PC-3 (cell line): ENCODE data around the gene ZNF385C. TPM values are rescaled to one million over a fixed set of nuclear protein-coding genes. Genes with fewer than 3 reads are reported as not detected.

Experiments used
- ATAC-seq: fragments of 200-7000 bp; cut with Tn5 transposase; 2 replicates; pipeline ENCODE4 v1.9.1; 2020; ENCODE audit warnings: mild to moderate bottlenecking, moderate library complexity
- BruUV-seq: library from RNA; stranded (reverse); fragments of 400-500 nt; replicated peaks from 2 replicates; lab custom pipeline; 2021; lab: Mats Ljungman, UMichigan
- CTCF ChIA-PET: fragments of 300-600 bp; sonication (Branson Sonifier 250); formaldehyde crosslinking; loops from one replicate; lab custom pipeline; 2022; ENCODE audit warnings: antibody characterized with exemption; lab: Charles Lee
- POLR2A ChIA-PET: fragments of 300-600 bp; sonication (Branson Sonifier 250); formaldehyde crosslinking; loops from one replicate; lab custom pipeline; 2022; ENCODE audit warnings: antibody characterized with exemption; ENCODE audit not compliant: unreplicated experiment; lab: Charles Lee
- DNase-seq: peaks from one replicate; pipeline ENCODE4 v3.0.0-alpha.2; 2015
- H2AFZ ChIP-seq: fragments of 300-600 bp; sonication (generic); 2 replicates; pipeline ENCODE4 v1.6.0; 2016; ENCODE audit warnings: antibody characterized with exemption, low read length
- H3F3A ChIP-seq: fragments of 300-600 bp; sonication (generic); one replicate; pipeline ENCODE4 v1.6.0; 2017; ENCODE audit warnings: antibody characterized with exemption, low read length, control low read depth, mild to moderate bottlenecking; ENCODE audit not compliant: unreplicated experiment
- H3K27ac ChIP-seq: fragments of 300-600 bp; sonication (generic); 2 replicates; pipeline ENCODE4 v1.5.1; 2016; ENCODE audit warnings: mild to moderate bottlenecking, low read length
- H3K27me3 ChIP-seq: fragments of 300-600 bp; sonication (generic); 2 replicates; pipeline ENCODE4 v1.6.1; 2016; ENCODE audit warnings: low read length, mixed read lengths
- H3K36me3 ChIP-seq: fragments of 300-600 bp; sonication (generic); 2 replicates; pipeline ENCODE4 v1.6.1; 2016; ENCODE audit warnings: low read depth, mixed run types, low read length, mixed read lengths
- H3K4me1 ChIP-seq: fragments of 300-600 bp; sonication (generic); 2 replicates; pipeline ENCODE4 v1.5.1; 2016; ENCODE audit warnings: low read length; ENCODE audit not compliant: insufficient read depth
- H3K4me2 ChIP-seq: fragments of 300-600 bp; sonication (generic); 2 replicates; pipeline ENCODE4 v1.6.0; 2016; ENCODE audit warnings: low read length
- H3K4me3 ChIP-seq: fragments of 300-600 bp; sonication (generic); 2 replicates; pipeline ENCODE4 v1.5.1; 2016; ENCODE audit warnings: mild to moderate bottlenecking, low read length, mixed read lengths
- H3K79me2 ChIP-seq: fragments of 300-600 bp; sonication (generic); 2 replicates; pipeline ENCODE4 v1.6.1; 2017; ENCODE audit warnings: low read length, mixed read lengths
- H3K9ac ChIP-seq: fragments of 300-600 bp; sonication (generic); 2 replicates; pipeline ENCODE4 v1.6.0; 2016; ENCODE audit warnings: mild to moderate bottlenecking, low read length
- H3K9me2 ChIP-seq: fragments of 300-600 bp; sonication (generic); replicated peaks from 2 replicates; pipeline ENCODE4 v1.6.1; 2016; ENCODE audit warnings: mixed run types, low read length, mixed read lengths
- H3K9me3 ChIP-seq: fragments of 300-600 bp; sonication (generic); 2 replicates; pipeline ENCODE4 v1.6.1; 2016; ENCODE audit warnings: low read length, mixed read lengths
- H4K20me1 ChIP-seq: fragments of 300-600 bp; sonication (generic); 2 replicates; pipeline ENCODE4 v1.6.1; 2016; ENCODE audit warnings: low read length, mixed read lengths
- EZH2 ChIP-seq: fragments of 300-600 bp; sonication (generic); IDR thresholded peaks from one replicate; pipeline ENCODE4 v1.6.1; 2017; ENCODE audit warnings: antibody characterized with exemption, mild to moderate bottlenecking, low read length; ENCODE audit not compliant: unreplicated experiment
- EZH2phosphoT487 ChIP-seq: fragments of 300-600 bp; sonication (generic); IDR thresholded peaks from 2 replicates; pipeline ENCODE4 v1.6.1; 2018; ENCODE audit warnings: mild to moderate bottlenecking, antibody characterized with exemption, low read length, borderline replicate concordance
- intact Hi-C: fragments of 100-400 bp; cut with micrococcal nuclease; formaldehyde crosslinking; loops from 2 replicates; pipeline ENCODE4 v1.9.0; 2023
- total RNA-seq: library from RNA; depleted of rRNA; stranded (reverse); fragments of >200 nt; gene quantifications from 2 replicates; pipeline ENCODE4 v1.2.3, GENCODE V29; 2014
- TF ChIP-seq, protein P1 (sequence below): fragments of 300-600 bp; sonication (generic); conservative IDR thresholded peaks from 2 replicates; pipeline ENCODE4 v1.5.1; 2017; ENCODE audit warnings: antibody characterized with exemption, low read depth, mild to moderate bottlenecking, low read length

ZNF385C gene
- total RNA-seq, 1 experiment from 2014 or later: 0.04 TPM

DNA sequence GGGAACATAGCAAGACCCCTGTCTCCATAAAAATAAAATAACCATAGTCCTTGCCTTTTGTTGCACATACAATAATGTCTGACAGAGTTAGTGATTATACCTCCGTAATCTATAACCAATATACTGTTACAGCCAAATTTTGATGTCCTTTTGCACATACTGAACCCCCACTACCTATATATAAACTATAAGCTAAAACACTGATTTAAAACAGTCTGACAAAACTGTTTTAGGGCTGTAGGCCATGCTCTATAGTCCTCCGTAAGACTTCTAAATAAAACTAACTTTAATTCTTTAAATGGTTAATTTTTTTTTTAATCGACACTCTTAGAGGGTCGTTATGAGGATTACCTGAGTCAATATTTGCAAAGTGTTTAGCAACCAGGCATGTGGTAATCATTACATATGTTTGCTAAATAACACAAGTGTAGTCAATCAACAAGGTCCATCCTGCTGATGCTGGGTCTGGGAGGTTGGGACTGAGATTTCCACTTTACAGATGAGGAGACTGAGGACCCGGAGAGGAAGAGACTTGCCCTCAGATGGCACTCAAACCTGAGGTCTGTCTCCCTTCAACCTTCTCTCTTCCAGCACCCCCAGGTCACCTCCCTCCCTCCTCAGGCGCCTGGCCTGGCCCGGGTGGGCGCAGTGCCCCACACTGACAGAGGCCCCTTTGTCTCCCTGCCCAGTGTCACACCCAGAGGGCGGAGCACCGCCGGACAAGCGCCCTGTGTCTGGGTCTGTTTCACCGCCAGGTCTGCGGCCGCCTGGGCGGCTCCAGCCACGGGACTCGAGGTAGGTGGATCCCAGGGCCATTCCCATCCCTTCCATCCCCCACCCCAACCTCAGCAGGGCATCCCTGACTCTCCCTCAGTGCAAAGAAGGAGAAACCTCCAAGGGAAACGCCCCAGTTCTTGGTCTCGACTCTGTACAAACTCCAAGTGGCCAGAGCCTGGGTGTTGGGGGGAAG, 10.3 kb downstream of the ZNF385C start:
- H2AFZ ChIP-seq: no peak overlapping the region
- no peaks in the 10 kb centered on the region for H3K36me3 ChIP-seq
- H3K79me2 ChIP-seq: no peaks in the 10 kb centered on the region
- H4K20me1 ChIP-seq: no peaks in the 10 kb centered on the region
- H3K9me3 ChIP-seq: no peaks in the 10 kb centered on the region
- H3K9ac ChIP-seq: no peak overlapping the region
- no peak overlapping the region for H3K27ac ChIP-seq
- TF ChIP-seq EZH2: no peak
- no TSS peak for BruUV-seq
- POLR2A ChIA-PET: no interaction called here
- no peaks in the 10 kb centered on the region for H3K4me1 ChIP-seq
- no peak overlapping the region for H3K4me2 ChIP-seq
- H3F3A ChIP-seq: no peaks in the 10 kb centered on the region
- CTCF ChIA-PET: no interaction called here
- H3K4me3 ChIP-seq: no peak overlapping the region
- H3K27me3 ChIP-seq: no peaks in the 10 kb centered on the region
- DNase-seq: no peak
- intact Hi-C loops: no loop called here
- no peaks in the 10 kb centered on the region for H3K9me2 ChIP-seq
- ATAC-seq: no peak

- no peaks in the 10 kb centered on the region for H3F3A ChIP-seq
- no peak overlapping the region for H3K9ac ChIP-seq
- ChIA-PET POLR2A (no interaction called here), CTCF (no interaction called here)
- H3K27me3 ChIP-seq: no peaks in the 10 kb centered on the region
- no peak overlapping the region for H2AFZ ChIP-seq
- peaks cover 3% of the 10 kb centered on the region; the same call in 1 of the 2 replicates for H3K4me1 ChIP-seq
- no peak overlapping the region for H3K4me2 ChIP-seq
- no peak for ATAC-seq
- no peaks in the 10 kb centered on the region for H3K9me2 ChIP-seq
- no peaks in the 10 kb centered on the region for H3K79me2 ChIP-seq
- no peaks in the 10 kb centered on the region for H3K9me3 ChIP-seq
- H3K4me3 ChIP-seq: no peak overlapping the region
- no peak for DNase-seq
- BruUV-seq: no TSS peak
- H4K20me1 ChIP-seq: no peaks in the 10 kb centered on the region
- H3K27ac ChIP-seq: no peak overlapping the region
- no peak for TF ChIP-seq EZH2
- no peak for TF ChIP-seq EZH2phosphoT487
- TF ChIP-seq, protein P1, sequence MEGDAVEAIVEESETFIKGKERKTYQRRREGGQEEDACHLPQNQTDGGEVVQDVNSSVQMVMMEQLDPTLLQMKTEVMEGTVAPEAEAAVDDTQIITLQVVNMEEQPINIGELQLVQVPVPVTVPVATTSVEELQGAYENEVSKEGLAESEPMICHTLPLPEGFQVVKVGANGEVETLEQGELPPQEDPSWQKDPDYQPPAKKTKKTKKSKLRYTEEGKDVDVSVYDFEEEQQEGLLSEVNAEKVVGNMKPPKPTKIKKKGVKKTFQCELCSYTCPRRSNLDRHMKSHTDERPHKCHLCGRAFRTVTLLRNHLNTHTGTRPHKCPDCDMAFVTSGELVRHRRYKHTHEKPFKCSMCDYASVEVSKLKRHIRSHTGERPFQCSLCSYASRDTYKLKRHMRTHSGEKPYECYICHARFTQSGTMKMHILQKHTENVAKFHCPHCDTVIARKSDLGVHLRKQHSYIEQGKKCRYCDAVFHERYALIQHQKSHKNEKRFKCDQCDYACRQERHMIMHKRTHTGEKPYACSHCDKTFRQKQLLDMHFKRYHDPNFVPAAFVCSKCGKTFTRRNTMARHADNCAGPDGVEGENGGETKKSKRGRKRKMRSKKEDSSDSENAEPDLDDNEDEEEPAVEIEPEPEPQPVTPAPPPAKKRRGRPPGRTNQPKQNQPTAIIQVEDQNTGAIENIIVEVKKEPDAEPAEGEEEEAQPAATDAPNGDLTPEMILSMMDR: no peak
- intact Hi-C loops: no loop called here
- no peaks in the 10 kb centered on the region for H3K36me3 ChIP-seq
Measured at GRCh38 chr17:42087042-42087701, 11.1 kb downstream of the ZNF385C start.

GRCh38 chr17:42081516-42082129, 16.6 kb downstream of the ZNF385C start:
- H3K4me1 ChIP-seq: peaks cover 6% of the 10 kb centered on the region; the same call in 1 of the 2 replicates
- no peaks in the 10 kb centered on the region for H3K36me3 ChIP-seq
- no peak overlapping the region for H3K4me3 ChIP-seq
- ATAC-seq: no peak
- H3K27me3 ChIP-seq: no peaks in the 10 kb centered on the region
- CTCF ChIA-PET: no interaction called here
- no TSS peak for BruUV-seq
- no peaks in the 10 kb centered on the region for H3F3A ChIP-seq
- H4K20me1 ChIP-seq: no peaks in the 10 kb centered on the region
- H3K9ac ChIP-seq: no peak overlapping the region
- H3K9me2 ChIP-seq: no peaks in the 10 kb centered on the region
- no peak overlapping the region for H2AFZ ChIP-seq
- no peak for DNase-seq
- H3K27ac ChIP-seq: no peak overlapping the region
- TF ChIP-seq EZH2phosphoT487 (no peak), EZH2 (no peak)
- TF ChIP-seq, protein P1: no peak
- no peaks in the 10 kb centered on the region for H3K9me3 ChIP-seq
- intact Hi-C loops: no loop called here
- H3K79me2 ChIP-seq: no peaks in the 10 kb centered on the region
- POLR2A ChIA-PET: interaction anchor here (0.5 kb wide), 1 partner anchor 527 kb away, joined by 3 read pairs; no protein-coding TSS in a partner anchor
- H3K4me2 ChIP-seq: no peak overlapping the region
